ENCODE measurements around the gene ZGPAT.

The ZGPAT gene

GRCh38 chr20:63702036-63702665 is 5.7 kb upstream of the ZGPAT start:
- no peak overlapping the region for H3K27ac ChIP-seq
- no peak for TF ChIP-seq ZFX (IDR thresholded peaks at IDR 0.05; ENCODE audit: borderline replicate concordance)

GRCh38 chr20:63702751-63703470 is 4.9 kb upstream of the ZGPAT start:
- TF ChIP-seq ZFX (IDR thresholded peaks at IDR 0.05; ENCODE audit: borderline replicate concordance) (no peak), CTCF (IDR thresholded peaks at IDR 0.05) (no peak)
- H3K27ac ChIP-seq: no peak overlapping the region

- TF ChIP-seq ZFX (IDR thresholded peaks at IDR 0.05; ENCODE audit: borderline replicate concordance): no peak
- no peak for TF ChIP-seq CTCF (IDR thresholded peaks at IDR 0.05)
- no peak overlapping the region for H3K27ac ChIP-seq
Measured at GRCh38 chr20:63703471-63703975, 4.3 kb upstream of the ZGPAT start.

GRCh38 chr20:63703976-63704748 is 3.7 kb upstream of the ZGPAT start:
- no peak overlapping the region for H3K27ac ChIP-seq
- TF ChIP-seq ZFX (IDR thresholded peaks at IDR 0.05; ENCODE audit: borderline replicate concordance): no peak
- no peak for TF ChIP-seq CTCF (IDR thresholded peaks at IDR 0.05)

GRCh38 chr20:63704749-63705117 is 3.1 kb upstream of the ZGPAT start:
- H3K27ac ChIP-seq: no peak overlapping the region
- TF ChIP-seq CTCF (IDR thresholded peaks at IDR 0.05) (no peak), ZFX (IDR thresholded peaks at IDR 0.05; ENCODE audit: borderline replicate concordance) (no peak)

- TF ChIP-seq CTCF (IDR thresholded peaks at IDR 0.05): no peak
- TF ChIP-seq ZFX (IDR thresholded peaks at IDR 0.05; ENCODE audit: borderline replicate concordance): no peak
- no peak overlapping the region for H3K27ac ChIP-seq
Measured at GRCh38 chr20:63705232-63706026, 2.4 kb upstream of the ZGPAT start.

- TF ChIP-seq ZFX (IDR thresholded peaks at IDR 0.05; ENCODE audit: borderline replicate concordance): no peak
- no peak for TF ChIP-seq CTCF (IDR thresholded peaks at IDR 0.05)
- peak overlapping the region; percentile 88 for H3K27ac ChIP-seq
Measured at GRCh38 chr20:63706027-63706695, 1.7 kb upstream of the ZGPAT start.
